HG02763 (cell line): Measurements from ENCODE around the gene SPDYE6.
"Not testable (repeated sequence)": the region's sequence is repeated elsewhere in the genome, so short reads cannot be mapped to it uniquely, and the experiment has no call there.

ENCODE experiments used
- ATAC-seq: cut with Tn5 transposase; IDR thresholded peaks from one replicate; pipeline ENCODE4 v1.9.1; 2021; ENCODE audit warnings: mild to moderate bottlenecking, moderate library complexity; ENCODE audit not compliant: unreplicated experiment

SPDYE6 gene, protein sequence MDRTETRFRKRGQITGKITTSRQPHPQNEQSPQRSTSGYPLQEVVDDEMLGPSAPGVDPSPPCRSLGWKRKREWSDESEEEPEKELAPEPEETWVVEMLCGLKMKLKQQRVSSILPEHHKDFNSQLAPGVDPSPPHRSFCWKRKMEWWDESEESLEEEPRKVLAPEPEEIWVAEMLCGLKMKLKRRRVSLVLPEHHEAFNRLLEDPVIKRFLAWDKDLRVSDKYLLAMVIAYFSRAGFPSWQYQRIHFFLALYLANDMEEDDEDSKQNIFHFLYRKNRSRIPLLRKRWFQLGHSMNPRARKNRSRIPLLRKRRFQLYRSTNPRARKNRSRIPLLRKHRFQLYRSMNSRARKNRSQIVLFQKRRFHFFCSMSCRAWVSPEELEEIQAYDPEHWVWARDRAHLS

DNA sequence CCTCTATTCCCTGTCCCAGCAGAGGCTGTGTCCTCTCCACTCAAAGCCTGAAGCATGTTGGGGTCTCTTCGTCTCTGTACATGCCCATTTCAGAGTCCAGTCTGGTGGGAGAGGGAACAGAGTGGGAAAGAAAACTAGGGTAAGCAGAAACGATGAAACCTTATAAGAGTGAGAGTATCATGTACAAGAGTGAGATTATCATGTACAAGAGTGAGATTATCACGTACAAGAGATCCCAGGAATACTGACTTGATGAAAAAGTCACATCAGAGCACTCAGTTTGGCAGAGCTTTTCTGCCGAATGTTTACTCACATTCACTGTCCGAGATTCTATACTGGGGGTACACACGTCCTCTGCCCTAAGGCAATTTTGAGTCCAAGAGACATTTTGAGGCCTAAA, at the start of gene SPDYE6:
TSS of gene SPDYE6 (minus strand) at position 101 of the 400 bp plus-strand sequence. CDS start 421 bp downstream, outside the sequence.
- not testable (repeated sequence) for ATAC-seq

DNA sequence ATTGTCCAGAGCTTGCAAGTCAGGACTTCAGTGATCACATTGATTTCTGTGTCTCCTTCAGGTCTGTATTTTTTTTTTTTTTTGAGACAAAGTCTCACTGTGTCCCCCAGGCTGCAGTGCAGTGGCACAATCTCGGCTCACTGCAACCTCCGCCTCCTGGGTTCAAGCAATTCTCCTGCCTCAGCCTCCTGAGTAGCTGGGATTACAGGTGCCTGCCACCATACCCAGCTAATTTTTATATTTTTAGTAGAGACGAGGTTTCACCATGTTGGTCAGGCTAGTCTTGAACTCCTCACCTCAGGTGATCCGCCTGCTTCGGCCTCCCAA, 48.6 kb upstream of the SPDYE6 start:
- ATAC-seq = not testable (repeated sequence)

DNA sequence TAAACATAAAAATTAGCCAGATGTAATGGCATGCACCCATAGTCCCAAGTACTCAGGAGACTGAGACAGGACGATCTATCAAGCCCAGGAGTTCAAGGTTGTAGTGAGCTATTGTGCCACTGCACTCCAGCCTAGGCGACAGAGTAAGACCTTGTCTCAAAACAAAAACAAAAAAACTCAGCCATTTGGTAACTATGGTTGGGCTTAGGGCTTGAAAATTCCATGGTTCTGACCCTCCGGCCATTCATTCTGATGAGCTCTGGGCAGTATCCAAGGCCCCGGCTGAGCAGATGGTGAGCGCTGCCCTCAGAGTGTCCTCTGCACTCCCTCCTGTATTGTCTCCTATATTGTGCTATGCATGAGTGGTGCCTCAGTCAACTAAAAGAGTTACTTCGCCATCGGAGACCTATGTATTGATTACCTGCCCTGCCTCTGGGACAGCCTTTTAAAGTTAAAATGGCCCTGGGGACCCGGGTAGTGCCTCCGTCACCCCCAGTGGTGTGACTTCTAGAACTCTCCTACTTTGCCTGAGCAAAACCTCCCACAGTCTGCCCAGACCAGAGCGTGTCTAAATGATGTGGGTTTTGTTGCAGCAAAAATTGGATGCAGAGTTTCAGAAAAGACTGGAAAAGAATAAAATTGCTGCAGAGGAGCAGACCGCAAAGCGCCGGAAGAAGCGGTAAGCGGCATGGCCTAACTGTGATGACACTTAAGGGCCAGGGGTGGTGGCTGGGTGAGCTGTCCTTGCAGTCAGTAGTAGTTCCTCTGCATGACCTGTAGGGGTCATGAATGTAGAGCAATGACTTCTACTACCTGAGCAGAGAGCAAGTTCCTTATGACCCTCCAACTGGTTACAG, 48.0 kb upstream of the SPDYE6 start:
- ATAC-seq = peak; percentile 62

DNA sequence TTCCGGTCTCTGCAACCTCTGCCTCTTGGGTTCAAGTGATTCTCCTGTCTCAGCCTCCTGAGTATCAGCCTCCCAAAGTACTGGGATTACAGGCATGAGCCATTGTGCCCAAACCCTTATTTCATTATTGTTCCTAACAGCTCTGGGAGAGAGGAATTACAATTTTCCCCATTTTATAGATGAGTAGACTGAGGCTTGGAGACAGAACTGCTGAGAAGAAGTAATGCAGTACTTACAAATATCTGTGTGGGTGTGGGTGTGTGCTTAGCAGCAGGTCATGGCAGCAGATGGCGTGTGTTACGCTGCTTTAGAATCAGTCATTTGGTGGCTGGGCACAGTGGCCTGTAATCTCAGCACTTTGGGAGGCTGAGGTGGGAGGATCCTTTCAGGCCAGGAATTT, 47.3 kb upstream of the SPDYE6 start:
- ATAC-seq = no peak

DNA sequence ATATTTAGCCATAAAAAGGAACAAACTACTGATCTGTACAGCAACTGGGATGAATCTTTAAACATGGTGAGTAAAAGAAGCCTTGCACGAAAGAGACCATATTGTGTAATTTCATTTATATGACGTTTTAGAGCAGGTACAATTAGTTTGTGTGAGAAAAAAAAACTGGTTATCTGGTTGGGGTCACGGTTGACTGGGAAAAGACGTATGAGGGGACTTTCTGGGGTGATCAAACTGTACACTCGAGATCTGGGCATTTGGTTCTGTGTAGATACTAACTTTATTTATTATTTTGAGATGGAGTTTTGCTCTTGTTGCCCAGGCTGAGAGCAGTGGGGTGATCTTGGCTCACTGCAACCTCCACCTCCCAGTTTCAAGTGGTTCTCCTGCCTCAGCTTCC, 44.1 kb upstream of the SPDYE6 start:
- no peak for ATAC-seq

DNA sequence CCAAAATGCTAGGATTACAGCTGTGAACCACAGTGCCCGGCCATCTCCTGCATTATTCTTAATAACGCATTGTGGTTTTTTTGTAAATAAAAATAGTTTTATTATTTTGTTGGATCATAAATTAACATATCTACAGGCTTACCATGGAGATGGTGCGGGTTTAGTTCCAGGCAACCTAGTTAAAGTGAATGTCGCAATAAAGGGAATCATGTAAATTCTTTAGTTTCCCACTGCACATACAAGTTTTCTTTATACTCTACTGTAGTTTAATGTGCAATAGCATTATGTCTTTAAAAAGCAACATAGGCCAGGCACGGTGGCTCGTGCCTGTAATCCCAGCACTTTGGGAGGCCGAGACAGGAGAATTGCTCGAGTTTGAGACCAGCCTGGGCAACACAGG, 42.3 kb upstream of the SPDYE6 start:
- no peak for ATAC-seq

DNA sequence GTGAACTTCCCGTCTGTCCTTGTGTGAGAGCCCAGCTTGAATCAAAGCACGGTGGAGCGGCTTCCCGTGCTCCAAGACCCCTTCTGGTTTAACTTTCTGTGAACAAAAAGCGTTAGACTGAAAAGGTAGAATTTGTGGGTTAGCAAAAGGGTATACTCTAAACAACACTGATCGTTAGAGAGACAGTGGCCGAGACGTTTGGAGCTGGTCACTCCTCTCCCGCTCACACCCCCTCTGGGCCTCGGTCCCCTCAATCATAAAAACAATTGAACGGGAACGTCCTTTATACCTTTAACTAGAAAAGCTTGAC, 40.4 kb upstream of the SPDYE6 start:
- ATAC-seq = no peak

DNA sequence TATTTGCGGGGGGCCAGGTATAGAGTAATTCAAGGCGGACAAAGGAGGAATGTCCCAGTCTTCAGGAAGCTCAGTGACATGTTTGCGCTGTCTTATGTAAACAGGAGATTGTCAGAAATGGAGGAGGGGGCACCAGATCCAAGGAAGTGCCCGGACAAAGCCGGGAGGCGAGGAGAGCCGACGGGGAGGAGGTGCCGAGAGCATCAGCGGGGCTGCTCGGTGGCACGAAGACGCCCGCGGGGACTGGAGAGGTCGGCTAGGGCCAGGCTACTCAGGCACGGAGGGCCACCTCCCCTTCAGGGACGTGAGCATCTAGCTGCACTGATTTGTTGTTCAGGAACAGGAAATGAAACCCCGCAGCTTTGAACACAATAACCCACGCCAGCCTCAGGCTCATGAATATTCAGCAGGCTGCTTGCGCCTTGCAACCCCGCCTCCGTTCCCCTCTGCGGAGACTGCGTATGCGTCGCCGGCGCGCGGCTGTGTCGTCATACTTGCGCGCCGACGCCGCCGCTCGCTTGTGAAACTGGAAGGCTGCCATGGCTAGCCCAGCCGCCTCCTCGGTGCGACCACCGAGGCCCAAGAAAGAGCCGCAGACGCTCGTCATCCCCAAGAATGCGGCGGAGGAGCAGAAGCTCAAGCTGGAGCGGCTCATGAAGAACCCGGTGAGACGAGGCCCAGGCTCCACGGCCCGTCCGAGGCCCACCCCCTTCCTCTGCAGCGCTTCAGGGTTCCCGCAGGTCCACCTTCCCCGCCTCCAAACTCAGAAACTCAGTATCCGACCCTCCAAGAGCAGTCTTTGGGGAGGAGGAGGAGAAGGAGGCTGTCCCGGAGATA, 39.8 kb upstream of the SPDYE6 start, which contains the start of gene PRKRIP1:
TSS of gene PRKRIP1 (plus strand) at position 491 of the 837 bp plus-strand sequence. CDS start at position 540, 49 bp downstream.
- peak; percentile 98 for ATAC-seq

DNA sequence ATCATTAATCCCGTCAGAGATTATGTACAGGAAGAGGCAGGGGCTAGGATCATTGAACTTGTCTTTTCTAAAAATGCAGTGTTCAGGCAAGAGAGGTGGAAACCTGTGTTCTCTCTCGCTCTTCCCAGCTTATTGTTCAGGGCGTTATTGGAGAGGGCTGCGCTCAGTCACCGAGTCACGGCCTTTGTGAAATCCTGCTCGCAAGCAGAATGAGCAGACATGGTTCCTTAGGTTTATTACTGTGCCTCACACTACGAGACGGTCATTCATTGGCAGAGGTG, 39.3 kb upstream of the SPDYE6 start:
- no peak for ATAC-seq

DNA sequence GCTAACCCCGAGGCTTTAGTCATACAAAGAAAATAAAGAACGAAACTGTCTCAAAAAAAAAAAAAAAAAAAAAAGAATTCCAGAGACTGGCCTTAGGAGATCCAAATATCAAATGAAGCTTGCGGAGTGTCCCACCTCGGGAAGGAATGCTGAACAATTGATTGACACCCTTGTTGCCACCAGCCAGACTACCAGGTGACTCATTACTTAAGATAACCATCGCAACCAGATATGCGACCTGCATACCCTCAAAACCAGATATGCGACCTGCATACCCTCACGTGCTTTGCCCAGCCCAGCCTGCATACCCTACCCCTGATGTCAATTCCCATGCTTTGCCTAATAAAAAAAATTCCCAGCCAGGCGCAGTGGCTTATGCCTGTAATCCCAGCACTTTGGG, 37.2 kb upstream of the SPDYE6 start:
- ATAC-seq = no peak

DNA sequence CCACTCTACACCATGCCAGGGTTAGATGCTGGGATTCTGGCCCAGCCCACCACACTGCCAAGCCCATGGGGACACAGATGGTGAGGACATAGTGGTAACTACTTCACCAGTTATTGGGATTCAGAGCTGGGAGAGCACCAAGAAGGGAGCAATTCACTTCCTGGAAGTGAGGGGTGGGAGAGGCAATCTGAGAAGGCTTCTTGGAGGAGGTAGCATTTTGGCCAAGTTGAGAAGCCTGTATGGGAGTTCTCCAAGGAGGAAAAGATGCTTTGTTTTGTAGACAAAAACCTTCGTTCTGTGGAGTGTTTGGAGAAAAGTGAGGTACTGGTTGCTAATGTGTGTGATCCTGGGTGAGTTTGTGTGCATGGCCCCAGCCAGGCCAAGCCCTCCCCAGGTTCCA, 36.1 kb upstream of the SPDYE6 start:
- no peak for ATAC-seq

DNA sequence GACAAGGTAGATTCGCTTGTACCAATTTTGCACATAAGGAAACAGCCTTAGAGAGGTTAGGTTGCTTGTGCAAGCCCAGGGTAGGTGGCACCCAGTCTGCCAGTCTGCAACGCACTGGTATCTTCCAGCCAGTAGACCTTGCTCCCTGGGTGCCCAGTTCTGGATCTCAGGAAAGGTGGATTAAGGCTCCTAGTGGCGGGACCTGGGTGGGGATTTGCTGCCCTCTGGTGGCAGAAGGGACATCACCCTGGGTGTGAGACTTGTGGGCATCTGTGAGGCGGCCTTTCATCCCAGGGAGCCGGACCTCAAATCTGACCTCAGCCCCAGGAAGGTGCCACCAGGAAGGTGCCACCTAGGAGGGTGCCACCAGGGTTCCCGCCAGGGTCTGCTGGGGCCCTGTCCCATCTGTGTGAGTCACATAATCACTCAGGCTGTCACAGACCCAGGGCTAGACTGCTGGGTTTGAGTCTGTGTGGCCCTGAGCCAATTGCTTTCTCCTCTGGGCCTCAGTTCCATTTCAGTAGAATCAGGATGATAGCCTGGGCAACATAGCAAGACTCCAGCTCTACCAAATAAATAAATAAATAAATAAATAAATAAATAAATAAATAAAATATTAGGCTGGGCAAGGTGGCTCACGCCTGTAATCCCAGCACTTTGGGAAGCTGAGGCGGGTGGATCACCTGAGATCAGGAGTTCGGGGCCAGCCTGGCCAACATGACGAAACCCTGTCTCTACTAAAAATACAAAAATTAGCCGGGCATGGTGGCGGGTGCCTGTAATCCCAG, 34.6 kb upstream of the SPDYE6 start:
- ATAC-seq = no peak

DNA sequence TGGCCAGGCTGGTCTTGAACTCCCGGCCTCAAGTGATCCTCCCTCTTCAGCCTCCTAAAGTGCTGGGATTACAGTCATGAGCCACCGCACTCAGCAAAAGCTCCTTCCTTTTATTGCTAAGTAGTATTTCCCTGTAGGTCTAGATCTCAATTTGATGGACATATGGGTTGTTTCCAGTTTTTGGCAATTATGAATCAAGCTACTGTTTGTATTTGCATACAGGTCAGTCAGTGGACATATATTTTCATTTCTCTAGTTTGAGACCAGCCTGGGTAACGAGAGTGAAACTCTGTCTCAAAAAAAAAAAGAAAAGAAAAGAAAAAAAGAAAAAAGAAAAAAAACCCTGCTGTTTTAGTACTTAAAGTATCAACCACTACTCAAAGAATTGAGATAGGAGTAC, 33.6 kb upstream of the SPDYE6 start:
- no peak for ATAC-seq

DNA sequence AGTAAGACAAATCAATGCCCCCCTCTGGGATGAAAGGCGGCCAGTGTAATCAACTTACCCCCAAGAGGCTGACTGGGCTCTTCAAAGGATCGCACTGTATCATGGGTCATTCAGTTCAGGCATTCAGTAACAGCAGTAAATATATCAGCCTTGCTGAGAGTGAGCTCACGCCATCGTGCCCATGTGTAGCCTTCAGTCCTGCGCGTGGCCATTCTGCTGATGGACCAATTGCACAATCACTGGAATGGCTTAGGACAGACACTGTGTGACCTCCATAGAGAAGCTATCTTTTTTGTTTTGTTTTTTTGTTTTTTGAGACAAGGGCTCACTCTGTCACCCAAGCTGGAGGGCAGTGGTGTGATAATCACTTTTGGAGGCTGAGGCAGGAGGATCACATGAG, 30.8 kb upstream of the SPDYE6 start:
- ATAC-seq = no peak

DNA sequence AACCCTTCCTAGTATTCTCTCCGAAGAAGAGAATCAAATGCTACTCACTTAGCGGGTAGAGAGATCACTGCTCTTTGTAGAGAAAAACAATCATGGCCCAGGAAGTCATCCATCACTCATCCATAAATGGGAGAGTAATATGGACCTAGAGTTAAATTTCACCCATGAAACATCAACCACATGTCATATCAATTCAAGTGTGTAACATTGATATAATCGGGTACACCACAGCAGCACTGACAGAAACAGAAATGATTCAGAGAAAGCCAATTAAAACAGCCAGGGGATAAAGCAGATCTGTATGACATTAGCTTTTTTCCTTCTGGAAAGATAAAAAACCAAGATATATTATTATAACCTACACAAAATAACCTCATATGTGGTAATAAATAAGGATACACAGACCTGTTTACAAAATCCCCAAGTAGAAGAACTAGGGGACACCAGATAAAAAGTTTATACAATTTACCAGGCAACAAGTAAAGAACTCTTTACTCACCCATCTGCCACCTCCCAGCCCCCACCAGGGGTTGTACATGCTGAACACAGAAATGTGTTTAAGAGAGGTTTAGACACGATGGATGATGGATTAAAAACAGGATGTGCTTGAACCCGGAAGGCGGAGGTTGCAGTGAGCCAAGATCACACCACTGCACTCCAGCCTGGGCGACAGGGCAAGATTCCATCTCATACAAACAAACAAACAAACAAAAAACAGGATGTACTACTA, 25.6 kb upstream of the SPDYE6 start:
- ATAC-seq = not testable (repeated sequence)

DNA sequence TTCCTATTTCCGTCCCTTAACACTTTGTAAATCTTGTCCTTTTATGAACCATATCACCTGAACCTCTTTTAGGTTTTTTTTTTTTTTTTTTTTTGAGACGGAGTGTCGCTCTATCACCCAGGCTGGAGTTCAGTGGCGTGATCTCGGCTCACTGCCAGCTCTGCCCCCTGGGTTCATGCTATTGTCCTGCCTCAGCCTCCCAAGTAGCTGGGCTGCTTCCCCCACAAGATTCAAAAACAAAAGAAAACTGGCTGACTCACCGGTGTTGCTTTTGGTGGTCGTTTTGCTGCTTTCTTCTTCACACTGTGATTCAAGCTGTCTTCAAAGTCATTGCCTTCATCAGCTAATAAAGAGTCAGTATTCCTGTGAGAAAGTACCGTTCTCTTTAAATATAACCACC, 24.6 kb upstream of the SPDYE6 start:
- not testable (repeated sequence) for ATAC-seq

DNA sequence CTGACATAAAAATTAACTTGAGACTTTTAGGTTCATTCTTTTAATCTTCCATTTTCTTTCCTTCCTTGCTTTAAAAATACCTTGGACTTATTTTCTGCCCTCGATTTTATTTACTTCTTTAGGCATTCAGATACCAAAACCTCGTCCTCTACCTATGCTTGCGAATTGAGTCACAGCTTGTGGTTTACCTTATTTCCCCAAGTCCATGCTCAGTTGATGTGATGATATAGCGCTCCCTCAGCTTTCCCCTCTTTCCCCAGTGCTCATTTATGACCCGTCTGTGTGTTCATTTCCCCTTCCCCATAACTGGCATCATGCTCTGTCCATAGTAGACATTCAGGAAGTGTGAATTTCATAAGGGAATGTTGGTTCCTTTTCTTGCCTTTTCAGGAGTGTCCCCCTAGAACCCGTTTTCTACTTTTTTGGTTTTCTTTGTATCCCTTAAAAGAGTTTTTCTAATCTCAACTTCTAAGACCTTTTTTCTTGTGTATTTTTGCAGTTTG, 20.8 kb upstream of the SPDYE6 start:
- ATAC-seq = no peak

DNA sequence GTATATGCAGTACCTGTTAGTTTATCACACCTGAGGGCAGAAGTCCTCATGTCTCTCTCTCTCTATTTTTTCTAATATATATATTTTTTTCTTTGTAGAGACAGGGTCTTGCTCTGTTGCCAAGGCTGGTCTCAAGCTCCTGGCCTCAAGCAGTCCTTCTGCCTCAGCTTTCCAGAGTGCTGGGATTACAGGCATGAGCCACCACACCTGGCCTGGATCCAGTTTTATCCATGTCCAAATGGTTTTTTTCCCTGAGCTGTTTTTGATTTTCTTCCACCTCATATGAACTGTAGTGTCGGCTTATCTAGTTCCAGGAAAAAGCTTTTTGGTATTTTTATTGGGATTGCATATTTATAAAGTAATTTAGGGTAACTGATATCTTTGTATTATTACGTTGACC, 16.6 kb upstream of the SPDYE6 start:
- not testable (repeated sequence) for ATAC-seq

DNA sequence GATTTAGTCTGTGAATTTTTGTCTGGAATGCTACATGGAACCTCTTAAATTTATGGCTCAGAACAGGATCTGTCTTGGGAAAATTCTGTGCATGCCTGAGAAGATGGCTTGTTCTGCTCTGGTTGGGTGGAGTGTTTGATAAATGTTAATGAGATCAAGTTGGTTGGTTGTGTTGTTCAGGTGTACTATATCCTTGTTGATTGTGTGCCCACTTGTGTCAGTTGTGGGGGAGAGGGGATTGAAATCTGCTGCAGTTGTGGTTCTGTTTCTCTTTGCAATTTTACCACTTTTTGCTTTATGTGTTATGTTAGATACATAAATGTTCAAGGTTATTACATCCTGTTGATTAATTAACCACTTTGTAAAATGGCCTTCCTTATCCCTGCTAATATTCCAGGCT, 13.8 kb upstream of the SPDYE6 start:
- not testable (repeated sequence) for ATAC-seq

DNA sequence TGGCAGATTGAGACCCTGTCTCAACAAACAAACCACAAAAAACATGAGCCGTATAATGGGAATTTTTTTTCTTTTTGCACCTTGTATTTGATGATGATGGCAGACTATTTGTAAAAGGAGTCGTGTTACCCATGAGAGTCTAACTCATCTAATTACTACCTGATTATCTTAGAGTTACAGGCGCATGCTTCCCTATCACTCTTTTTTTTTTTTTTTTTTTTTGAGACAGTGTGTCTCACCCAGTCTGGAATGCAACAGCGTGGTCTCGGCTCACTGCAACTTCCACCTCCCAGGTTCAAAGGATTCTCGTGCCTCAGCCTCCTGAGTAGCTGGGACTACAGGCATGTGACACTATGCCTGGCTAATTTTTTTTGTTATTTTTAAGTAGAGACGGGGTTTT, 9.1 kb upstream of the SPDYE6 start:
- ATAC-seq = not testable (repeated sequence)
